ENCODE measurements around the gene AFF3.
"Not testable (repeated sequence)": the region's sequence is repeated elsewhere in the genome, so short reads cannot be mapped to it uniquely, and the experiment has no call there.

The AFF3 gene

GRCh38 chr2:100104718-100105677 is 37.4 kb downstream of the AFF3 start:
- no peak for DNase-seq

GRCh38 chr2:100104265-100104664 is 38.1 kb downstream of the AFF3 start:
- not testable (repeated sequence) for DNase-seq

- not testable (repeated sequence) for DNase-seq
Observed at GRCh38 chr2:100103527-100104252, 38.7 kb downstream of the AFF3 start.

- DNase-seq, result not testable (repeated sequence)
Observed at GRCh38 chr2:100102466-100103180, 39.8 kb downstream of the AFF3 start.

- DNase-seq, result not testable (repeated sequence)
Observed at GRCh38 chr2:100098855-100099254, 43.5 kb downstream of the AFF3 start.

GRCh38 chr2:100097611-100098294 is 44.6 kb downstream of the AFF3 start:
- DNase-seq, result not testable (repeated sequence)

GRCh38 chr2:100095845-100096244 is 46.5 kb downstream of the AFF3 start:
- not testable (repeated sequence) for DNase-seq

GRCh38 chr2:100091807-100092206 is 50.6 kb downstream of the AFF3 start:
- not testable (repeated sequence) for DNase-seq

- DNase-seq, result not testable (repeated sequence)
Observed at GRCh38 chr2:100085744-100086143, 56.6 kb downstream of the AFF3 start.

GRCh38 chr2:100083421-100084216 is 58.8 kb downstream of the AFF3 start:
- DNase-seq, result not testable (repeated sequence)

GRCh38 chr2:100082302-100082978 is 60.0 kb downstream of the AFF3 start:
- not testable (repeated sequence) for DNase-seq

GRCh38 chr2:100077935-100078334 is 64.5 kb downstream of the AFF3 start:
- DNase-seq, result no peak

- no peak for DNase-seq
Observed at GRCh38 chr2:100077456-100077855, 64.9 kb downstream of the AFF3 start.

GRCh38 chr2:100075532-100075931 is 66.9 kb downstream of the AFF3 start:
- no peak for DNase-seq

- DNase-seq, result no peak
Observed at GRCh38 chr2:100073110-100073509, 69.3 kb downstream of the AFF3 start.

GRCh38 chr2:100072503-100072902 is 69.9 kb downstream of the AFF3 start:
- no peak for DNase-seq

GRCh38 chr2:100071335-100072043 is 70.9 kb downstream of the AFF3 start:
- no peak for DNase-seq

- no peak for DNase-seq
Observed at GRCh38 chr2:100070078-100070477, 72.3 kb downstream of the AFF3 start.

GRCh38 chr2:100068395-100068794 is 74.0 kb downstream of the AFF3 start:
- no peak for DNase-seq

GRCh38 chr2:100067784-100068183 is 74.6 kb downstream of the AFF3 start:
- no peak for DNase-seq

All from NCI-H187 (cell line).